H1 (cell line): ENCODE data around the gene WNT9A. TPM values are rescaled to one million over a fixed set of nuclear protein-coding genes. Genes with fewer than 3 reads are reported as not detected.

Source experiments
- CTCF ChIA-PET: fragments of 300-600 bp; sonication (Branson Sonifier 250); formaldehyde crosslinking; loops from one replicate; lab custom pipeline; 2021; ENCODE audit not compliant: partially characterized antibody; lab: Charles Lee
- POLR2A ChIA-PET: fragments of 300-600 bp; sonication (Branson Sonifier 250); formaldehyde crosslinking; loops from one replicate; lab custom pipeline; 2021; ENCODE audit warnings: inconsistent platforms; ENCODE audit not compliant: partially characterized antibody; lab: Charles Lee
- DNase-seq, 2 experiments: peaks; one replicate each; pipeline versions ENCODE4 v3.0.0 to v3.0.0-alpha.2; 2010 to 2022; ENCODE audit warnings: low spot score in 2 of 2, low read depth in 1 of 2, mixed read lengths in 1 of 2
- FAIRE-seq: peaks from 2 replicates; lab custom pipeline; 2011; peaks lifted over from hg19 to GRCh38; lab: Jason Lieb, UNC
- H2AFZ ChIP-seq: 2 replicates; pipeline ENCODE4 v1.8.1; 2012; ENCODE audit warnings: low read length, inconsistent platforms
- H2AK5ac ChIP-seq: 2 replicates; pipeline ENCODE4 v1.6.1; 2013; ENCODE audit warnings: low read depth, low read length
- H2BK120ac ChIP-seq: replicated peaks from 2 replicates; pipeline ENCODE3; 2013; ENCODE audit warnings: low read depth, low read length, inconsistent platforms
- H2BK12ac ChIP-seq: 2 replicates; pipeline ENCODE4 v1.6.1; 2013; ENCODE audit warnings: low read depth, low read length
- H2BK15ac ChIP-seq: 2 replicates; pipeline ENCODE4 v1.6.1; 2013; ENCODE audit warnings: low read length
- H2BK20ac ChIP-seq: 2 replicates; pipeline ENCODE4 v1.6.1; 2013; ENCODE audit warnings: low read length
- H2BK5ac ChIP-seq: 2 replicates; pipeline ENCODE4 v1.6.1; 2013; ENCODE audit warnings: low read depth, low read length
- H3K14ac ChIP-seq: 2 replicates; pipeline ENCODE4 v1.6.1; 2013; ENCODE audit warnings: inconsistent platforms; ENCODE audit not compliant: insufficient read length
- H3K18ac ChIP-seq: 2 replicates; pipeline ENCODE4 v1.6.1; 2013; ENCODE audit warnings: low read length; ENCODE audit errors: extremely low read depth
- H3K23ac ChIP-seq: 2 replicates; pipeline ENCODE4 v1.6.1; 2013; ENCODE audit warnings: inconsistent platforms; ENCODE audit not compliant: insufficient read length
- H3K23me2 ChIP-seq: 2 replicates; pipeline ENCODE4 v1.6.1; 2013; ENCODE audit warnings: low read depth, low read length
- H3K27ac ChIP-seq: 2 replicates; pipeline ENCODE4 v1.6.1; 2011; ENCODE audit warnings: low read depth, low read length, inconsistent platforms
- H3K27me3 ChIP-seq, 4 experiments: replicated peaks in 1 of 4; 1 replicate in 1 of 4; 2 replicates in 3 of 4; pipeline versions ENCODE4 v1.6.1 to v1.8.1; 2011 to 2013; ENCODE audit warnings: low read length in 3 of 4, mild to moderate bottlenecking in 3 of 4, inconsistent platforms in 2 of 4, mixed read lengths in 2 of 4, moderate library complexity in 1 of 4; ENCODE audit not compliant: control insufficient read depth in 3 of 4, insufficient read depth in 3 of 4; ENCODE audit errors: extremely low read depth in 1 of 4
- H3K36me3 ChIP-seq, 4 experiments: 2 replicates each; pipeline versions ENCODE4 v1.6.1 to v1.8.1; 2011 to 2013; ENCODE audit warnings: mild to moderate bottlenecking in 4 of 4, low read length in 3 of 4, moderate library complexity in 2 of 4, control low read depth in 1 of 4, inconsistent platforms in 1 of 4; ENCODE audit not compliant: insufficient read depth in 4 of 4, control insufficient read depth in 2 of 4
- H3K4ac ChIP-seq: replicated peaks from 2 replicates; pipeline ENCODE3; 2013; ENCODE audit warnings: low read length, low read depth, mixed read lengths, inconsistent platforms; ENCODE audit not compliant: insufficient read length
- H3K4me1 ChIP-seq, 4 experiments: replicated peaks in 1 of 4; 1 replicate in 1 of 4; 2 replicates in 3 of 4; pipeline versions ENCODE4 v1.6.1 to v1.8.1; 2011 to 2013; ENCODE audit warnings: low read length in 3 of 4, inconsistent platforms in 2 of 4, mixed read lengths in 1 of 4; ENCODE audit not compliant: insufficient read depth in 4 of 4, control insufficient read depth in 3 of 4
- H3K4me2 ChIP-seq, 2 experiments: 2 replicates each; pipeline versions ENCODE4 v1.6.1 to v1.8.1; 2011 to 2013; ENCODE audit warnings: low read depth in 2 of 2, low read length in 2 of 2, control low read depth in 1 of 2, inconsistent platforms in 1 of 2, mild to moderate bottlenecking in 1 of 2; ENCODE audit not compliant: insufficient read depth in 1 of 2
- H3K4me3 ChIP-seq, 4 experiments: fragments of 200-600, 300-600 bp in 1 of 4; sonication (generic), shearing (Covaris generic), sonication (Bioruptor Twin) in 1 of 4; 2 replicates each; pipeline versions ENCODE4 v1.5.1 to v1.8.1; 2011 to 2016; ENCODE audit warnings: low read length in 4 of 4, low read depth in 3 of 4, control low read depth in 2 of 4, inconsistent platforms in 2 of 4, mild to moderate bottlenecking in 2 of 4, mixed read lengths in 1 of 4, moderate library complexity in 1 of 4; ENCODE audit not compliant: insufficient read depth in 2 of 4; ENCODE audit errors: extremely low read depth in 1 of 4
- H3K56ac ChIP-seq: replicated peaks from 2 replicates; pipeline ENCODE3; 2013; ENCODE audit warnings: low read depth, mild to moderate bottlenecking, mixed read lengths, low read length, inconsistent platforms; ENCODE audit not compliant: insufficient read length
- H3K79me1 ChIP-seq: 2 replicates; pipeline ENCODE4 v1.6.1; 2013; ENCODE audit warnings: low read depth, low read length, control low read depth
- H3K79me2 ChIP-seq, 2 experiments: 2 replicates each; pipeline versions ENCODE4 v1.6.1 to v1.8.1; 2012 to 2013; ENCODE audit warnings: low read length in 2 of 2, mild to moderate bottlenecking in 2 of 2, inconsistent platforms in 1 of 2; ENCODE audit not compliant: insufficient read depth in 2 of 2, control insufficient read depth in 1 of 2
- H3K9ac ChIP-seq, 4 experiments: replicated peaks in 1 of 4; 1 replicate in 1 of 4; 2 replicates in 3 of 4; pipeline versions ENCODE4 v1.6.1 to v1.8.1; 2011 to 2013; ENCODE audit warnings: low read depth in 3 of 4, low read length in 3 of 4, control low read depth in 2 of 4, mild to moderate bottlenecking in 2 of 4, moderate library complexity in 2 of 4, inconsistent platforms in 1 of 4; ENCODE audit errors: extremely low read depth in 1 of 4
- H3K9me3 ChIP-seq, 2 experiments: 2 replicates each; pipeline versions ENCODE4 v1.6.1 to v1.8.1; 2012 to 2013; ENCODE audit warnings: mild to moderate bottlenecking in 2 of 2, moderate library complexity in 2 of 2, control low read depth in 1 of 2, inconsistent platforms in 1 of 2, low read depth in 1 of 2, low read length in 1 of 2, mixed read lengths in 1 of 2; ENCODE audit not compliant: insufficient read depth in 2 of 2
- H4K20me1 ChIP-seq, 2 experiments: replicated peaks in 1 of 2; 2 replicates each; pipeline versions ENCODE3 to v1.8.1; 2011 to 2013; ENCODE audit warnings: inconsistent platforms in 2 of 2, low read length in 2 of 2, mild to moderate bottlenecking in 1 of 2; ENCODE audit not compliant: insufficient read depth in 2 of 2, control insufficient read depth in 1 of 2
- H4K5ac ChIP-seq: 2 replicates; pipeline ENCODE4 v1.6.1; 2013; ENCODE audit warnings: low read length, low read depth, mixed read lengths, inconsistent platforms; ENCODE audit not compliant: insufficient read length
- H4K8ac ChIP-seq: 2 replicates; pipeline ENCODE4 v1.8.0; 2013; ENCODE audit warnings: mild to moderate bottlenecking, moderate library complexity, low read length, inconsistent platforms; ENCODE audit not compliant: insufficient read depth; ENCODE audit errors: extremely low read depth
- H4K91ac ChIP-seq: replicated peaks from 2 replicates; pipeline ENCODE3; 2013; ENCODE audit warnings: low read length, mixed read lengths, inconsistent platforms; ENCODE audit not compliant: insufficient read length
- BACH1 ChIP-seq: IDR thresholded peaks from 2 replicates; pipeline ENCODE4 v1.6.1; 2012; ENCODE audit warnings: low read length, improper control_type of control experiment
- CBX5 ChIP-seq: fragments of 300-800, 300-1000 bp; sonication (generic); IDR thresholded peaks from 2 replicates; pipeline ENCODE4 v1.7.1; 2016; ENCODE audit warnings: antibody characterized with exemption, low read length, low read depth
- NANOG ChIP-seq: IDR thresholded peaks from 2 replicates; pipeline ENCODE4 v1.6.1; 2011; ENCODE audit warnings: low read length, low read depth, mild to moderate bottlenecking, inconsistent platforms; ENCODE audit not compliant: insufficient read depth, poor library complexity, severe bottlenecking
- WGBS, 2 experiments: shearing (Covaris generic) in 1 of 2; methylation state at CpG; one replicate each; pipeline versions ENCODE4 v1.1.6 to v1.1.7; 2013 to 2015; ENCODE audit warnings: low lambda C conversion rate in 2 of 2, mixed read lengths in 2 of 2, inconsistent platforms in 1 of 2, low coverage in 1 of 2, missing lambda C conversion rate in 1 of 2; ENCODE audit not compliant: insufficient replicate concordance in 2 of 2, insufficient coverage in 1 of 2, insufficient read length in 1 of 2; ENCODE audit errors: extremely low coverage in 1 of 2, missing lambda C conversion rate in 1 of 2; 5-methylcytosine and 5-hydroxymethylcytosine counted together
- polyA plus RNA-seq, 7 experiments: library from polyadenylated mRNA; depleted of rRNA in 3 of 7; stranded (reverse) in 5 of 7; unstranded in 2 of 7; fragments of >200 nt in 5 of 7; fragments of 200-250 nt in 2 of 7; gene quantifications; 1 replicate in 5 of 7; 2 replicates in 1 of 7; 4 replicates in 1 of 7; pipeline versions ENCODE4 v1.2.1 to v1.2.3, GENCODE V29; 2011 to 2013; ENCODE audit warnings: missing spikeins in 2 of 7, mixed read lengths in 2 of 7
- total RNA-seq: library from RNA; stranded (reverse); fragmentation: NEBNext Ultra II Directional; extraction: Animal tissue kit (Norgen Biotek cat#: 25700); gene quantifications from 2 replicates; pipeline ENCODE4 v1.2.1, GENCODE V29; 2021

The WNT9A gene
- total and polyA plus RNA-seq, 2 of the 8 experiments (the other 6 are each of a cell fraction or from before 2014, with no cell fraction given), result 1.1 to 1.5 TPM

GRCh38 chr1:227909188-227909587 lies 38.5 kb downstream of the WNT9A start:
- H3K4me3 ChIP-seq, result no peak overlapping the region
- no peak overlapping the region for H2AFZ ChIP-seq
- no peak overlapping the region for H3K14ac ChIP-seq
- ChIA-PET POLR2A (no interaction called here), CTCF (interaction anchor here (1.0 to 2.3 kb wide), 3 partner anchors 13 to 140 kb away, joined by 3 to 6 read pairs (median 3); no protein-coding TSS in a partner anchor)
- no peak overlapping the region for H2BK20ac ChIP-seq
- H3K4me1 ChIP-seq, result peaks cover 5 to 23% (median 11%) of the 10 kb centered on the region in 4 experiments
- DNase-seq, result no peak
- no peaks in the 10 kb centered on the region; the same call in 1 of the 2 replicates for H3K79me1 ChIP-seq
- 54 to 60% methylated on average over 1 to 2 of the region's 2 CpGs for WGBS, 2 experiments
- no peaks in the 10 kb centered on the region for H3K9me3 ChIP-seq
- no peak overlapping the region for H2BK120ac ChIP-seq
- H2AK5ac ChIP-seq, result no peak overlapping the region
- no peak overlapping the region for H4K91ac ChIP-seq
- TF ChIP-seq CBX5, result no peak
- TF ChIP-seq BACH1, result no peak
- no peak for TF ChIP-seq NANOG
- no peak overlapping the region for H3K4ac ChIP-seq
- no peak overlapping the region for H2BK15ac ChIP-seq
- H4K5ac ChIP-seq, result no peak overlapping the region
- no peak overlapping the region for H3K18ac ChIP-seq
- H3K27ac ChIP-seq, result no peak overlapping the region
- H4K20me1 ChIP-seq, result no peaks in the 10 kb centered on the region
- no peak overlapping the region for H3K9ac ChIP-seq
- H2BK12ac ChIP-seq, result no peak overlapping the region
- H3K79me2 ChIP-seq, result no peaks in the 10 kb centered on the region
- no peak for FAIRE-seq
- H3K23me2 ChIP-seq, result peaks cover 3% of the 10 kb centered on the region; the same call in 1 of the 2 replicates
- no peaks in the 10 kb centered on the region; a peak in 1 of 8 replicates for H3K36me3 ChIP-seq
- no peak overlapping the region for H2BK5ac ChIP-seq
- H3K56ac ChIP-seq, result no peak overlapping the region
- H3K4me2 ChIP-seq, result no peak overlapping the region
- no peak overlapping the region for H3K23ac ChIP-seq
- no peak overlapping the region for H4K8ac ChIP-seq
- H3K27me3 ChIP-seq, result no peaks in the 10 kb centered on the region; a peak in 2 of 7 replicates
